NCI-H146 treated with DMSO at 0.1 percent for 48 hours (cell line): ENCODE measurements around the gene VSNL1.

Experiments used
- DNase-seq: peaks from one replicate; lab custom pipeline; 2025; ENCODE audit not compliant: unreplicated experiment; lab: John Stamatoyannopoulos, UW

VSNL1 gene

DNA sequence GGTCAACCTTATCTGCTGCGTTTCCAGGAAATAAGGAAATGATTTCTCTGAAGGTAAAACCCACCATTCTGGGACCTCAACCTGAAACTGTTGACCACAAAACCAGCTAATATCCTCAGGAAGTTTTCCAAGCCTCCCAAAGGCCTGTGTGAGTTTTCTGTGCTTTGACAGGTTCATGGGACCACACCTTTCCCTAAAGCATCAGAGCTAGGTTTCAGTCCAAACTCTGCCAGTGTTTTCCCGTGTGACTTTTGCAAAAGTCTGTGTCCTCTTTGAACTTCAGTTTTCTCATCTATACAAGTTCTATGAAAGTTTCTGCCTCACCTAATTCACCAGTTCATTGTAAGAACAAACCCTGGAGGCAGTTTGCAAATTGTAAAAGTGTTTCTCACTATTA lies 39.8 kb downstream of the VSNL1 start:
- no peak for DNase-seq

DNA sequence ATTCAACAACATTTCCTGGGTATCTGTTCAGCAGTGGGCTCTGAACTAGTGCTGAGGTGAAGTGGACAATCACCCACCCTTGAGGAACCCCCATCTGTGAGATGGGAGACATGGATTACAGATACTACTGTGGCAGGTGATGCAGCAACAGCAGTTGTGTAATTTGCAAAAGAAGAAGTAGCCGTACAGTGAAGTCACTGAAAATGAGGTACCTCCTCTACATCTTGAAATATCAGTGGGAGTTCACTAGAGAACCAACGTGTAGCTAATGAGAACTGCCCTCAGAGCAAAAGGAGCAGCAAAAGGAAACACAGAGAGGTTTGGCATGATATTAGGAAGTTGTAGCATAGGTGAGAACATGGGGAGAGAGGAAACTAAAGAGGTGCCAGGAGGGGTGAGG lies 41.3 kb downstream of the VSNL1 start:
- DNase-seq, result no peak

DNA sequence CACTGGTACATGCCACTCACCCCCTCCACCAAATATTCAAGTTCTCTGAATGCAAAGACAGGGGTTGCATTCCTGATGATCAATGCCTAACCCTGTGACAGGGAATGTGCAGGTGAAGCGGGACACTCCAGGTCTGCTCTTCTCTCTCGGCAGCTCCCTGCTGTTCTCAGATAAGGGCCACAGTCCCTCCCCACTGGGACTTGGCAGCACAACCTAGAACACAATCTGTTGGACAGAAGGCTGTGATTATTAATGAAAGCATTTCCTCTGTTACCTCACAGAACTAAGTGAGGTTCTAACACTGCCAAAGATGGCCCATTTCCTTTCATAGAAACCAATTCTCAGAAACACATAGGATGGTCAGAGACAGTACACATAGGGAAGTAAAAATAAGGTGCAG lies 42.7 kb downstream of the VSNL1 start:
- DNase-seq, result no peak

DNA sequence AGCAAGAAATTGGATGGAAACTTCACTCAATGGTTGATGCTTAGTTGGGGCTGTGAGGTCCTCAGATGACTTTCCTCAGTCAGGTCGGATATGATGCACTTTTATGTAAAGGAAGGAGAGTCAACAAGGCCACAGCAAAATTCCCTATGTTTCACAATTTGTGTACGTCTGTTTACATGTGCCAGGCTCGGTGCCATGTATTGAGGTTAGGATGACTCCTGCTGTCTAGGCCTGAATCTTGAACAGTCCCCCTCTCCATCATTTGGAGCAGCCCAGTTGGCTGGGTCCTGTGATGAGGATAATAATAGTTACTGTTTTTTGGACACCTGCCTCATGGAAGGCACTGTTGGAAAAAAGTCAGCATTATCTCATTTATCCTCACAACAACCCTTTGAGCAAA lies 43.1 kb downstream of the VSNL1 start:
- DNase-seq, result no peak

DNA sequence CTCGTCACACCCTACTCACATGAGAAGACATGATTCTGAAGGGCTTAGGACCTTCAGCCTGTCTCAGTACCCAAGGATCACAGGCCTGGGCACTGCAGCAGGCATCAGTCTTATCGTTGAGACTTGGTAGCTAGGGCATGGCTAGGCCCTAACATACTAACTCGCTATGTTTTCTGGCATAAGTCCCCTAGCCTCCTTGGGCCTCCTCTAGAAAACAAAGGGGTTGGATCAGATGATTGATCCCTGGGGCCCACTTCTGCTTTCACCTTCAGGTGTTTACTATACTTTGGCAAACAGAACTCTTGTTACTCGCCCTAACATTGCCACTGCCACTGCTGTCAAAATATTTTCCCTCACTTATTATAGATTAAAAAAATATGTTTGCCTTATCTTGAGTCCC lies 44.2 kb downstream of the VSNL1 start:
- DNase-seq, result no peak

DNA sequence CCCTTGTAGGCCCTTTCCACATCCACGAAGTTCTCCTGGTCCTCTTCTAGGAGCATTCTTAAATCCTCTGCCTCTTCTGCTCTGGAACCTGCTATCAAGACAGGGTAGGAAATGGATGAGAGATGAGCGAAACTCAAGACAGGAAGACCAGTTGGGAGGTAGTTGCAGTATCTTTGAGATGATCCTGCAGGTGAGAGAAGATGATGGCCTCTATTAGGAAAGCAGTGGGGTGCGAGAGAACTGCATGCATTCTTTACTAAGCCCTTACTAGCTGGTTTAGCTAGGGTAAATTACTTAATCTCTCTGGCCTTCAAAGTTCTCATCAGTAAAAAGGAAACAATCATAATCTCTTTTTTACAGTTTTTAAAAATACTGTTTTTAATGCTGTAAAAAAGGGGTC lies 47.0 kb downstream of the VSNL1 start:
- DNase-seq, result no peak

DNA sequence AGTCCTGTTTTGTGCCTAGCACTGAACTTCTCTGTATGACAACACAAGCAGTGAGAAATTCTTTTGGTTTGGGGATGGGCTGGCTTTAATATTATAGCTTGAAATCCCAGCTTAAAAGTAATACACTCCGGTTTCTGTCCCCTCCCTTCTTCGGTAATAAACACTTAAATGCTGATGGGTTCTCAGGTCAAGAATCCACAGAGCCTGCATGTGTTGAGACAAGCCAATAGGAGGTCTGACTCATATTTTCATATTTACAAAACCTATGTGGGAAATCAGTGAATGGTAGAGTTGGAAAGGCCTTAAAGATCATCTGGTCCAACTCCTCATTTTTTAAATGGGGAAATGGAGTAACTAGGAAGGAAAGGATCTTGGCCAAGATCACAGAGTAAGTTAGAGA lies 47.5 kb downstream of the VSNL1 start:
- DNase-seq, result no peak

DNA sequence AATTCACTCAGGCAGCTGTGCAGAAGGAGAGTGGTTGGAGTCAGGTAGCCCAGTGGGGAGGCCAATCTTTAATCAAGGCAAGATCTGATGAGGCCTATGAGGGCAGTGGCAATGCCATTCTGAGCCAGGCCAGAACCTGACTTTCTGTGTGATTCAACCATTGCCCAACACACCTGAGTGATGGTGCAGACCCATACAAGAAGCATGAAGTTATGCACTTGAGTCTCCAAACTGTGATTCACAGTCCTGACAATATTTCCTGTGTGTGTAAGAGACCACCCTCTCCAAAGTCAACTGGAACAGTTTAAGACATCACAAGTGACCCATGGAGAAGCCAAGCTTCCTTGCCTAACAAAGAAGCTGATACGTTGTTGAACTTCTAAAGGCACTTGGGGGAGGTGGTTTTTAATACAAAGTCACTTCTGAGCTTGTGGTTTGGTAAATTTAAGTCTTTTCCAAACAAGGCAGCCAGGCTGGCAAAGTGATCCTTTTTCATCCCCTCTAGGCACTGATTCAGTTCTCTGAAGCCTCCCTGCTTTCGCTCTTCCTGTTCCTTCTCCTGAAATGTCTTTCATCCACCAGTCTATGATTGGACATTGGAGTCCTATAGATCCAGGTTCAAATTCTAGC lies 49.0 kb downstream of the VSNL1 start:
- DNase-seq, result no peak

DNA sequence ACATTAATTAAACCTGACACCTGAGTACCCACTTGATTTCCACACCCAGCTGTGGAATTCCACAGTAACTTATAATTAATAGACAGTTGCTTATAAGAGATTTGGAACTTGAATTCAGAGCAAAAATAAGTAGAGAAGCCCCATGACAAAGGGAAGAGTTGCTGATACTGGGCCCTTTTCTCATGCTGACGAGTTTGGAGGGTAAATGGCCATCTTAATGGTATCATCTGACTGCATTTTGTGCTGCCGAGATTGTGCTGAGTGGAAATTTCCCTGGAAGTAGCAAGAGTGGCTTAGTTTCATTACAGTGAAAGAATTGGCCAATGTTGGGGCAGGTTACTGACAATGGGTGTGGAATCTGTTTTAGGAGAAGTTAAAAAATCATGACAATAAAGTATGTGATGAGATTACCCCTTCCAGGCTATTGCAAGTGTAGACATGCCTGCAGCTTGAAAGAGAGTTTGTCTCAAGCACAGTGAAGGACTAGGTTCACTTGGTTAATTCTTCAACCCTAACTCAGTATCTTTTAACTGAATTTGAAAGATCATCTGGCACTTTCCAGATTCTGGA lies 49.9 kb downstream of the VSNL1 start:
- no peak for DNase-seq

DNA sequence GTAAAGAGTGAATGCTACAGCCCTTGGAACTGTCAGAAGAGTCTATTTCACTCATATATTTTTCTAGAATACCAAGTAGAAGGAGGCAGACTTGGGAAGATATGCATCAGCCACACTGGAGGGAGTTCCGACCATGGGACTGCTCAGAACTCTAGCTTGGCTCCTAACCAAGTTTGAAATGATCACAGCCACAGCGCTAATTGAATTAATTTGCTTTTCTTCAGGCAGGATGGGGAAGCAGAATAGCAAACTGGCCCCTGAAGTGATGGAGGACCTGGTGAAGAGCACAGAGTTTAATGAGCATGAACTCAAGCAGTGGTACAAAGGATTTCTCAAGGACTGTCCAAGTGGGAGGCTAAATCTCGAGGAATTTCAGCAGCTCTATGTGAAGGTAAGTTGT lies 51.4 kb downstream of the VSNL1 start:
- no peak for DNase-seq

DNA sequence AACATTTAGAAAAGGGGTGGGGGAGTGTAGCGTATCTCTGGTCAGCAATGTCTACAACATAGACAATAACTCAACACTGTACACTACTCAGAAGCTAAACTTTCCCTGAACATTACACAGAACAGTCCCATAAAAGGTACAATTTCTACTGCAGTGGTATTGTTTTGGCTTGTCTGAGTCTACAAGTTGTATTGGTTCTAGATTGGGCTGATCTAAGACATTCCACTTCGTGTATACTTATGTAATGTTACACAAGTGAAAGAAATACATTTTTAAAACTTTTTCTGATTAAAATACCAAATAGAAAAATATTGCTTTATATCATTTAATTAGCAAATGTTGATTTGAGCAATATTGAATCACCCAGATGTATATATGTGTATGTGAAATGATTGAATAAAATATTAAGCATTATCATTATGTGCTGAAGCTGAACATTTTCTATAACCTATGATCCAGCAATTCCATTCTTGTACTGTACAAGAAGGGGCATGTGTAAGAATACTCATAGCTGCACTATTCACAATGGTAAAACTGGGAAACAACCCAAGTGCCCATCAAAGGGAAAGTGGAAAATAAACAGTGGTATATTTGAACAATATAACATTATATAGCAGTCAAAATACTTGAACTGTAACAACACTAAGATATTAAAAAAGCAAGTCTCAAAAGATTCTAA lies 52.4 kb downstream of the VSNL1 start:
- no peak for DNase-seq

DNA sequence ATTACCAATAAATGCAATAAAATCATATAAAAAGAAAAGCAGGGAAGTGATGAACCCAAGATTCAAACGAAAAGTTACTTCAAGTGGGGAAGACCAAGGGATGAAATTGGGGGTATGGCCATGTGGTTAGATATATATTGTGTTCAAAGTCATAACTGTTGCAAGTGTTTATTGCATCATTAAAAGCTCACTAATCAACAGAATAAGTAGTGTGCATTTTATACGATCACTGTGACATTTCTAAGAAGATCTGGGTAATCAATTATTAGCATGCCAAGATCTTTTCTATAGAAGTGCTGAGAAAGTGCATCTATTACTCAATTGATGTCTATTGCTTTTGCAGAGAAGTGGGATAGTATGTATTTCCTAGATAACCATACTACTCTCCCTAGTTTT lies 52.9 kb downstream of the VSNL1 start:
- no peak for DNase-seq

DNA sequence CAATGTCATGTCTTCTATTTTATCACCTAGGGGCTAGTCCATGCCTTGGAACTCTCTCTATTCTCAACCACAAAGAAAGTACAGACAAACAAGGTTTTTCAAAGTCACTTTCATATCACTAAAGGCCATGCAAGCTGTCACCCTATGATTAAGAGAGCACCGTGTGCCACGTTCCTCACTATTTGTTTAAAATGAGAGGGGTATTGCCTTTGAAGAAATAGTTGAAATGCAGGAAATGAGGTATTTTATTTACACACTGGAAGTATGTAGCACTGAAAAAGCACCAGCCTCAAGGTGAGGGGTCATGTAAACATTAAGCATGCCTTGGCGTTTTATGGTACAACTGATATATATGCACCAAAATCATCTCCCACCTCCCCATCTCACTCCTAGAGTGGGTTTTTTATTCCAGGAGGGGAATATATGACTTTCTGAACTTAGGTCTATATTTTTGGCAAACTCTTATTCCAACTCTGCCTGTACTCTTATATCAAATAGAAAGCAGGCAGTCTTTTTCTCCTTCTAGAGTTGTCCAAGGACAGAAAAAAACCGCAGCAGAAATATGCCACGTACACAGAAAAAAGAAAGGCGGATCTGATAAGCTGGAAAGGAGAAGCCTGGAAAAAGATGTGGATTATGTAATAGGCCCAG lies 53.5 kb downstream of the VSNL1 start:
- no peak for DNase-seq

DNA sequence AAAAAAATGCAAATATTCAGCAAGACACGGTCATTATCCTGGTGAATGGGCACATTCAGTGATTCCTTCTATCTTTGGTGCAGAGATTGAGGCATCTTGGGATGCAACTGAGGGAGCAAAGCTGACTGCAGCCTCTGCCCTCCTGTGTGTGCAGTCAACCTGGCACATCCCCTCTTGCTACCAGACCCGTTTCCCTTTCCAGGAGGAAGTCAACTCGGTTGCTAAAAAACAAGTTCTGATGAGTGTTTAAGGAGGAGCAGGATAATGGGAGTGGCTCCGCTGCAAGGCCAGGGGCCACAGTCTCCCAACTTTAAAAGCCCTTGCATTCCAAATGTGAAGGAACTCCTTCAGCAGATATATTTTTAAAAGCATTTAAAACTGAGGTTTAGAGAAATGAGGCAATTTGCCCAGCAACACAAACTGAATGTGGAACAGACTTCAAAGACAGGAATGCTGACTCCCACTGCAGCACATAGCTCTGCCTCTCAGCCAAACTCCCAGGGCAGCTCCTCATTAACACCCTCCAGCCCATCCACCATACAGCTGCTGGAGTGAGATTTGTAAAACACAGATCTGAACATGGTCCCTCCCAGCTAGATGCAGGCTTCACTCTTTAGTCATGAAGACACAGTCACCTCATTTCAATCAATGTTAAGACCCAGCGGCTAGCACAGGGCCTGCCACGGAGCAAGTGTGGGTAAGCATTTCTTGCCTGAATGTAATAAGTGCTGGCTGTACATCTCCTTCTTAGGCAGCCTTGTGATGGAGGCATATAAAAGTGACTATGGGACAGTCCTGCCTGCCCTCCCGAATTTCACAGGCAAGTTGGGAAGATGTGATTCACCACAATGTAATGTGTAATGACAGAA lies 54.3 kb downstream of the VSNL1 start:
- no peak for DNase-seq

DNA sequence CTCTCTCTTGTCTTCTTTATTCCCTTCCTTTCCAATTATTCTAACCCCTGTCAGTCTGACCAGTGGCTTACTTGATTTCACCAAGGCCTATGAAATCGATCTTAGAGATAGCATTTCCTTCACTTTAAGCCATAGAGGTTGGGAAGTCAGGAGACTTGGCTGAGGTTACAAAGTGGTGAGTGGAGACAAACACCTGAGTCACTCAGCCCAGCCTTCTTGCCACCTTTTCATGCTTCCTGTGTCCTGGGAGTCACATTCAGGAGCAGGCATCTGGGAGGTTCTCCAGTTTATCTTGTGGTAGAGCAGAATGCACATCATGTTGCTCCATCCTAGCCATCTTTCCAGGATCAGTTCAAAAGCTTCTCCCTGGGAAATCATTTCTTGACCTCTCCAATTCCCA lies 59.1 kb downstream of the VSNL1 start:
- no peak for DNase-seq

DNA sequence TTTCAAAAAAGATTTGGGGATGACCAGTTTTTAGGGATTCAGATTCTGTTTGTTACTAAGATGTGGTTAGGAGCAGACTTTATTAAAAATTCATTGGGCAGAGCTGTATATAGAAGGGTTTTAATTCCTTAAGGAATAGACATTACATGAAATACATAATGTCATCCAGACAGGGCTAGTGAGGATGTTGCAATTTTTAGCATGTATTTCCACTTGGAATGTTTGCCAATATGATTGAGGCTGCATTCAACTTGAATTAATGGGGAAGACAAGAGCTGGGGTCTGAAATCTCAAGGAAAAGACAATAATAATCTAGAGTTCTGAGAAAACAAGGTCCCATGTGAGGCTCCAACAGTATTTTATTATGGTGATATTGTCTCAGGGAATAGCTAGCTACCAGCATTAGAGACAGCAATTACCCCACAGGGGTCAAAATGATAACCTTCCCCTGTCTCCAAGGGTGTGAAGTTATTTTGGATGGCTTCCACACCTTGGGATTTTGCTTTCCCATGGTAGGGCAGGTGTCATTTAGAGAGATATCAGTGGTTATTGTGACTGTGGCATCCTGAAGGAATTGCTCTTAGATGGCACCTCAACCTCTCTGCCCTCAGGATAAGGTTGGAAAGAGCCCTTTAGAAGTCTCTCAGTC lies 60.2 kb downstream of the VSNL1 start:
- no peak for DNase-seq

DNA sequence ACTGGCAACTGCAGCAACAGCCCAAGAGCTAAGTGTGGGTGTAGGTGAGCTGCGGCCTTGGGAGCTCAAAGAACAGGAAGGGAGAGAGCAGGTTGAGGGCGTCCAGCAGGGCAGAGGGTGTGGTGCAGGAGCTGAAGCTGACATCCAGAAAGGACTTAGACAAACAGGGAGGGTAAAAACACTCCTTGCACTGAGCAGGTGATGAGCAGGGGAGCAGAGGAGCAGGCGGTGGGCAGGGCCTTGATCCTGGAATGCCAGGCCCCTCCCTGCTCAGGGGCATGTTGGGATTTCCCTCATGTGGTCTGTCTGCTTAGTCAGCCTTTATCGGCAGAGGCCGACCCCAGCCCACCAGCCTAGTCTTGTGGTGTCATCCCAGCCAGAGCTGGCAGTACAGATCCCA lies 63.6 kb downstream of the VSNL1 start:
- no peak for DNase-seq

DNA sequence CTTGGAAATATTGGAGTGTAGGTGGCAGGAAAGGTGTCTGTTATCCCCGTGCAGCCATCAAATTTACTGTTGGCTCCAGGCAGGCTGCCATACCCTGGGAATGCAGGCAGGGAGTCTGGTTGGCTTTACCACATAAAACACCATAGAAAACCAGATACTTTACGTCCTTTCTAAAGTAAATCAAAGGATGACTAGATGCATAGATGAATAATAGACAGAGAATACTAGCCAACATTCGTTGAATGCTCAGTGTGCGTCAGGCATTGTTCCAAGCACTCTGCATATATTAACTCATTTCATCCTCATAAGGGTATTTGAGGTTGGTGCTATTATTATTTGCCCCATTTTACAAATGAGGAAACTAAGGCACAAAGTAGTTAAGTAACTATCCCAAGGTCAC lies 65.2 kb downstream of the VSNL1 start:
- no peak for DNase-seq

DNA sequence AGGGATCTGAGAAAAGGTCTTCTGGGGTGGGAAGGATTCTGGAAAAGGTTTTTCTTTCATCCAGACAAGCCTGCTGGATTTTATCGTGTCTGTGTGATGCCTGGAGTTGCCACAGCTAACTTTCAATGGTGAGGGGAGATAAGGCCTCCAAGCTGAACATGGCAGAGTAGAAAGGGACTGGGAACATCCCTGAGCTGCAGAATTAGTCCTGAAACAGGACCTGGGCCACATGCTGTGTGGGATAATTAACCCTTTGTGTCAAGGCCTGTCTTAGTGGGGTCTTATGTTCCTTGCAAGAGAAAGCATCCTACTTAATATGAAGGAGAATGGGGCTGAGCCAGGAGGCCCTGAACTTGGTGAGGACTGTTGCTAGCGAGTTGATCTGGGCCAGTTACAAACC lies 66.4 kb downstream of the VSNL1 start:
- no peak for DNase-seq

DNA sequence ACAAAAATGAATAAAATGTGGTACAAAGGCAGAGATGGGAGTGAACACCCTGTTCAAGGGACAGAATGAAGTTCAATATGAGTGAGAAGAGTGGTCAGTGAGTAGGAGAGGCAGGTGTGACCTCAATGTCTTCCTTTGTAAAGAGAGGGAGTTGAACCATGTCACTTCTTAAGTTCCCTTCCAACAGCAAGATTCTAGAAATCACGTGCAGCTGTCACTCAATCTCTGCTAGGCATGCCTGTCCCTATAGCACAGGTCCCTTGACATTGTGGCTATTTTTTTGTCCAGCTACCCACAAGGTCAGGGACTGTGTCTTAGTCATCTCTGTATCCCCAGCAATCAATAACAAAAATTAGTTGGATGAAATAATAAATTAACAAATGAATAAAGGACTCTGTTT lies 66.9 kb downstream of the VSNL1 start:
- no peak for DNase-seq

DNA sequence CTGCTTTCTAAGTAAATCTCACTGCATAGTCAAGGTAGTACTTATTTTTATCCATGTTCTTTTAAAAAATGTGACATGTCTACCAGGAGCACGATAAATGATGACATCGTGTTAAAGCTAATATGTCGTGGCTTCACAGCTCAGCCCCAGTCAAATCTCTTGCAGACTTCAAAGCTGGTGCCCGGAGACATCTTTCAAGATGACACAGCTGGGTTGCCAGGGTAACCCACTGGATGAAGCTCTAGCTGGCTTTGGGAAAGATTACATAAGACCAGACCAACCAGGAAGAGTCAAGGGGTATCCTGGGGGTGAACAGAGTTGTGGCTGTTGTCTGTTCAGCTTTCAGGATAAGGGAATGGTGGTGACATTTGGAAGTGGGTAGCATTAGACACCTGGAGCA lies 67.8 kb downstream of the VSNL1 start:
- DNase-seq, result no peak
